Measurements from ENCODE around the gene DAP. TPM values are rescaled to one million over a fixed set of nuclear protein-coding genes. Genes with fewer than 3 reads are reported as not detected.

DAP gene
- total and polyA plus RNA-seq, 4 donors: 49.9 to 131 (median 70.3) TPM

- ATAC-seq (ENCODE audit: insufficient read depth, low FRiP score): no peak
- Histone ChIP-seq H3K27me3 (ENCODE audit: control insufficient read depth in 3 of 3, insufficient read depth in 3 of 3, low read length in 2 of 3) (no peaks in the 10 kb centered on the region), H3K9me3 (ENCODE audit: control insufficient read depth in 4 of 4, insufficient read depth in 3 of 4, low read length in 3 of 4) (no peaks in the 10 kb centered on the region), H3K4me3 (no peak overlapping the region), H3K27ac (ENCODE audit: low read depth in 1 of 2, low read length in 1 of 2) (no peak overlapping the region), H3K36me3 (ENCODE audit: control insufficient read depth in 4 of 4, insufficient read depth in 4 of 4, low read length in 4 of 4) (no peaks in the 10 kb centered on the region), H3K4me1 (ENCODE audit: control insufficient read depth in 5 of 5, insufficient read depth in 5 of 5, low read length in 5 of 5) (peaks cover 0 to 10% (median 0%) of the 10 kb centered on the region in 5 donors), H3K9ac (ENCODE audit: insufficient read depth in 1 of 2, low read length in 2 of 2) (no peak overlapping the region)
- no peak for TF ChIP-seq CTCF (IDR thresholded peaks at IDR 0.05; ENCODE audit: control extremely low read depth, extremely low read depth)
- WGBS, 2 donors: 89 to 92% methylated on average over 4 of the region's 4 CpGs
- DNase-seq: no peak
Measured at GRCh38 chr5:10668697-10669096, 92.3 kb downstream of the DAP start.

- ATAC-seq (ENCODE audit: insufficient read depth, low FRiP score) (no peak), DNase-seq (no peak)
- WGBS, 2 donors: 87% methylated on average over 6 of the region's 6 CpGs
- TF ChIP-seq CTCF (IDR thresholded peaks at IDR 0.05; ENCODE audit: control extremely low read depth, extremely low read depth): no peak
- Histone ChIP-seq H3K9me3 (ENCODE audit: control insufficient read depth in 4 of 4, insufficient read depth in 3 of 4, low read length in 3 of 4) (no peaks in the 10 kb centered on the region), H3K27me3 (ENCODE audit: control insufficient read depth in 3 of 3, insufficient read depth in 3 of 3, low read length in 2 of 3) (no peaks in the 10 kb centered on the region), H3K4me3 (no peak overlapping the region), H3K27ac (ENCODE audit: low read depth in 1 of 2, low read length in 1 of 2) (no peak overlapping the region), H3K36me3 (ENCODE audit: control insufficient read depth in 4 of 4, insufficient read depth in 4 of 4, low read length in 4 of 4) (no peaks in the 10 kb centered on the region), H3K4me1 (ENCODE audit: control insufficient read depth in 5 of 5, insufficient read depth in 5 of 5, low read length in 5 of 5) (peaks cover 0 to 10% (median 0%) of the 10 kb centered on the region in 5 donors), H3K9ac (ENCODE audit: insufficient read depth in 1 of 2, low read length in 2 of 2) (no peak overlapping the region)
Measured at GRCh38 chr5:10667431-10668057, 93.5 kb downstream of the DAP start.

- WGBS, 2 donors: 90 to 94% methylated on average over 7 of the region's 7 CpGs
- DNase-seq: no peak
Measured at GRCh38 chr5:10666531-10667299, 94.3 kb downstream of the DAP start.

More at GRCh38 chr5:10666531-10667299, 94.3 kb downstream of the DAP start:
- Histone ChIP-seq H3K4me1 (ENCODE audit: control insufficient read depth in 5 of 5, insufficient read depth in 5 of 5, low read length in 5 of 5) (peaks cover 0 to 8% (median 0%) of the 10 kb centered on the region in 5 donors), H3K27ac (ENCODE audit: low read depth in 1 of 2, low read length in 1 of 2) (no peak overlapping the region), H3K9ac (ENCODE audit: insufficient read depth in 1 of 2, low read length in 2 of 2) (no peak overlapping the region), H3K27me3 (ENCODE audit: control insufficient read depth in 3 of 3, insufficient read depth in 3 of 3, low read length in 2 of 3) (no peaks in the 10 kb centered on the region), H3K36me3 (ENCODE audit: control insufficient read depth in 4 of 4, insufficient read depth in 4 of 4, low read length in 4 of 4) (no peaks in the 10 kb centered on the region), H3K9me3 (ENCODE audit: control insufficient read depth in 4 of 4, insufficient read depth in 3 of 4, low read length in 3 of 4) (no peaks in the 10 kb centered on the region), H3K4me3 (no peak overlapping the region)
- TF ChIP-seq CTCF (IDR thresholded peaks at IDR 0.05; ENCODE audit: control extremely low read depth, extremely low read depth): no peak
- ATAC-seq (ENCODE audit: insufficient read depth, low FRiP score): no peak
